NCI-H1694 treated with DMSO at 0.1 percent for 48 hours (cell line): ENCODE results near the gene FREM2.

ENCODE experiments used
- DNase-seq: peaks from one replicate; lab custom pipeline; 2025; lab: John Stamatoyannopoulos, UW

The FREM2 gene

GRCh38 chr13:38758277-38758676 is 71.4 kb downstream of the FREM2 start:
- DNase-seq, result no peak

GRCh38 chr13:38759390-38759789 is 72.5 kb downstream of the FREM2 start:
- no peak for DNase-seq

- DNase-seq, result no peak
These were observed 76.8 kb downstream of the FREM2 start for GRCh38 chr13:38763446-38764381.

- DNase-seq, result no peak
These were observed 79.9 kb downstream of the FREM2 start for GRCh38 chr13:38766799-38767198.

- no peak for DNase-seq
These were observed 80.8 kb downstream of the FREM2 start for GRCh38 chr13:38767506-38768265.

- no peak for DNase-seq
These were observed 82.6 kb downstream of the FREM2 start for GRCh38 chr13:38769526-38769925.

GRCh38 chr13:38775085-38775484 is 88.2 kb downstream of the FREM2 start:
- no peak for DNase-seq

- no peak for DNase-seq
These were observed 90.7 kb downstream of the FREM2 start for GRCh38 chr13:38777347-38778119.

GRCh38 chr13:38781539-38781938 is 94.7 kb downstream of the FREM2 start:
- DNase-seq, result no peak

- DNase-seq, result no peak
These were observed 97.4 kb downstream of the FREM2 start for GRCh38 chr13:38784036-38784880.

- no peak for DNase-seq
These were observed 98.2 kb downstream of the FREM2 start for GRCh38 chr13:38785042-38785441.

- no peak for DNase-seq
These were observed 98.6 kb downstream of the FREM2 start for GRCh38 chr13:38785490-38785889.

GRCh38 chr13:38787550-38787949 is 100.7 kb downstream of the FREM2 start:
- no peak for DNase-seq

GRCh38 chr13:38796890-38797289 is 110.0 kb downstream of the FREM2 start:
- no peak for DNase-seq

- DNase-seq, result no peak
These were observed 116.7 kb downstream of the FREM2 start for GRCh38 chr13:38803531-38803930.

GRCh38 chr13:38804061-38804460 is 117.2 kb downstream of the FREM2 start:
- no peak for DNase-seq

GRCh38 chr13:38804536-38804935 is 117.7 kb downstream of the FREM2 start:
- no peak for DNase-seq

- no peak for DNase-seq
These were observed 127.5 kb downstream of the FREM2 start for GRCh38 chr13:38814331-38814730.

- no peak for DNase-seq
These were observed 132.2 kb downstream of the FREM2 start for GRCh38 chr13:38819053-38819452.

GRCh38 chr13:38819596-38819995 is 132.7 kb downstream of the FREM2 start:
- no peak for DNase-seq

- DNase-seq, result no peak
These were observed 135.1 kb downstream of the FREM2 start for GRCh38 chr13:38821770-38822551.
